K562 (cell line): ENCODE data around the gene GTPBP6.

Experiments used
- EZH2 ChIP-seq: IDR thresholded peaks from 2 replicates; pipeline ENCODE4 v1.6.1; 2012; ENCODE audit warnings: low read depth, mild to moderate bottlenecking, inconsistent platforms, low read length, borderline replicate concordance
- HMG20B ChIP-seq: fragments of 250-450 bp; sonication (Bioruptor Pico); IDR thresholded peaks from 2 replicates; pipeline ENCODE4 v1.5.0; 2021; ENCODE audit warnings: mild to moderate bottlenecking
- KDM4B ChIP-seq, 2 experiments: fragments of 450-650 bp in 1 of 2; sonication (generic) in 1 of 2; IDR thresholded peaks; 2 replicates each; pipeline ENCODE4 v1.6.1; 2016 to 2017; ENCODE audit warnings: borderline replicate concordance in 2 of 2, antibody characterized with exemption in 1 of 2, low read depth in 1 of 2, mild to moderate bottlenecking in 1 of 2
- POLR2A ChIP-seq: fragments of 450-650 bp; conservative IDR thresholded peaks from 2 replicates; pipeline ENCODE4 v1.6.1; 2016
- RNF2 ChIP-seq: sonication (generic); IDR thresholded peaks from 2 replicates; pipeline ENCODE4 v1.6.1; 2016
- ZBTB8A ChIP-seq: fragments of 450-650 bp; IDR thresholded peaks from 2 replicates; pipeline ENCODE4 v1.6.1; 2018; ENCODE audit warnings: mild to moderate bottlenecking, moderate library complexity; ENCODE audit not compliant: partially characterized antibody

GRCh38 chrX:288561-288991 is 30.0 kb downstream of the GTPBP6 start:
- TF ChIP-seq EZH2 = no peak
- TF ChIP-seq KDM4B (IDR thresholded peaks at IDR 0.05; ENCODE audit: borderline replicate concordance in 2 of 2, low read depth in 1 of 2) = no peak
- no peak for TF ChIP-seq POLR2A
- no peak for TF ChIP-seq RNF2
- no peak for TF ChIP-seq ZBTB8A
- TF ChIP-seq HMG20B (CRISPR knock-in tag) = no peak
